Endothelial cell (in vitro differentiated cells): Measurements from ENCODE around the gene IFNA8. TPM values are rescaled to one million over a fixed set of nuclear protein-coding genes. Genes with fewer than 3 reads are reported as not detected.
"Not testable (repeated sequence)": the region's sequence is repeated elsewhere in the genome, so short reads cannot be mapped to it uniquely, and the experiment has no call there.

ENCODE experiments used
- DNase-seq: peaks from one replicate; pipeline ENCODE4 v3.0.0; 2021; ENCODE audit warnings: low spot score
- H3K27ac Mint-ChIP-seq: one replicate; pipeline ENCODE4 v1.8.0; 2021; ENCODE audit warnings: mixed read lengths, inconsistent platforms; ENCODE audit not compliant: unreplicated experiment
- H3K27me3 Mint-ChIP-seq: one replicate; pipeline ENCODE4 v1.8.0; 2021; ENCODE audit warnings: mild to moderate bottlenecking, moderate library complexity, mixed read lengths, inconsistent platforms; ENCODE audit not compliant: unreplicated experiment
- H3K36me3 Mint-ChIP-seq: one replicate; pipeline ENCODE4 v1.8.0; 2021; ENCODE audit warnings: mild to moderate bottlenecking, low read depth, mixed read lengths, inconsistent platforms; ENCODE audit not compliant: unreplicated experiment
- H3K4me1 Mint-ChIP-seq: one replicate; pipeline ENCODE4 v1.8.0; 2021; ENCODE audit warnings: mild to moderate bottlenecking, mixed read lengths, inconsistent platforms; ENCODE audit not compliant: unreplicated experiment
- H3K4me3 Mint-ChIP-seq: one replicate; pipeline ENCODE4 v1.8.0; 2021; ENCODE audit warnings: mild to moderate bottlenecking, mixed read lengths, inconsistent platforms; ENCODE audit not compliant: unreplicated experiment
- H3K9me3 Mint-ChIP-seq: one replicate; pipeline ENCODE4 v1.8.0; 2021; ENCODE audit warnings: mixed read lengths, inconsistent platforms; ENCODE audit not compliant: unreplicated experiment
- CTCF ChIP-seq: fragments of 200-600 bp; sonication (generic); IDR thresholded peaks from one replicate; pipeline ENCODE4 v1.5.0; 2021; ENCODE audit warnings: antibody characterized with exemption; ENCODE audit not compliant: unreplicated experiment
- total RNA-seq: library from RNA; stranded (reverse); fragmentation: NEBNext Ultra II Directional; extraction: Animal tissue kit (Norgen Biotek cat#: 25700); gene quantifications from one replicate; pipeline ENCODE4 v1.2.1, GENCODE V29; 2021; ENCODE audit not compliant: unreplicated experiment

IFNA8 gene
- total RNA-seq, 1 donor from 2014 or later = not detected

GRCh38 chr9:21443849-21444625, 35.1 kb downstream of the IFNA8 start:
- DNase-seq = no peak
- H3K9me3 Mint-ChIP-seq = no peaks in the 10 kb centered on the region
- no peak for TF ChIP-seq CTCF
- no peaks in the 10 kb centered on the region for H3K4me1 Mint-ChIP-seq
- H3K27ac Mint-ChIP-seq = no peak overlapping the region
- no peaks in the 10 kb centered on the region for H3K27me3 Mint-ChIP-seq
- no peaks in the 10 kb centered on the region for H3K36me3 Mint-ChIP-seq
- no peak overlapping the region for H3K4me3 Mint-ChIP-seq

GRCh38 chr9:21449312-21449711, 40.4 kb downstream of the IFNA8 start:
- not testable (repeated sequence) for DNase-seq, H3K4me1 Mint-ChIP-seq, H3K9me3 Mint-ChIP-seq, H3K27me3 Mint-ChIP-seq, H3K4me3 Mint-ChIP-seq, H3K36me3 Mint-ChIP-seq, H3K27ac Mint-ChIP-seq

- no peak overlapping the region for H3K27ac Mint-ChIP-seq
- no peaks in the 10 kb centered on the region for H3K4me1 Mint-ChIP-seq
- H3K36me3 Mint-ChIP-seq = no peaks in the 10 kb centered on the region
- no peak for TF ChIP-seq CTCF
- DNase-seq = no peak
- H3K9me3 Mint-ChIP-seq = no peaks in the 10 kb centered on the region
- H3K4me3 Mint-ChIP-seq = no peak overlapping the region
- peaks cover 2% of the 10 kb centered on the region for H3K27me3 Mint-ChIP-seq
Observed at GRCh38 chr9:21450733-21451394, 41.9 kb downstream of the IFNA8 start.

DNA sequence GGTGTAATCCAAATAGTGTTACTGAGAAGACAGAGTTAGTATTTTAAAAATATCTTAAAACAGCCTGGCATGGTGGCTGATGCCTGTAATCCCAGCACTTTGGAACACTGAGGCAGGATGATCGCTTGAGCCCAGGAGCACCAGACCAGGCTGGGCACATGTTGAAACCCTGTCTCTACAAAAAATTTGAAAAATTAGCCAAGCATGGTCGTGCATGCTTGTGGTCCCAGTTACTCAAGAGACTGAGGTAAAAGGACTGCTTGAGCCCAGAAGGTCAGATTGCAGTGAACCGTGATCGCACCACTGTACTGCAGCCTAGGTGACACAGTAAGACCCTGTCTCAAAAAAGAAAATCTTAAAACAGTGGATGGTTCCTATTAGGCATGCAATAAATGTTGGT, 43.8 kb downstream of the IFNA8 start:
- H3K27me3 Mint-ChIP-seq = peaks cover 2% of the 10 kb centered on the region
- DNase-seq = no peak
- no peaks in the 10 kb centered on the region for H3K4me1 Mint-ChIP-seq
- H3K36me3 Mint-ChIP-seq = no peaks in the 10 kb centered on the region
- TF ChIP-seq CTCF = no peak
- H3K9me3 Mint-ChIP-seq = no peaks in the 10 kb centered on the region
- H3K4me3 Mint-ChIP-seq = no peak overlapping the region
- H3K27ac Mint-ChIP-seq = no peak overlapping the region

- Mint-ChIP-seq H3K4me3 (no peak overlapping the region), H3K27me3 (peaks cover 3% of the 10 kb centered on the region), H3K27ac (no peak overlapping the region), H3K9me3 (no peaks in the 10 kb centered on the region), H3K4me1 (no peaks in the 10 kb centered on the region), H3K36me3 (no peaks in the 10 kb centered on the region)
- DNase-seq = no peak
- no peak for TF ChIP-seq CTCF
Observed at GRCh38 chr9:21454149-21454548, 45.2 kb downstream of the IFNA8 start.
